H9 (cell line): ENCODE data around the gene DMAC2L. TPM values are rescaled to one million over a fixed set of nuclear protein-coding genes. Genes with fewer than 3 reads are reported as not detected.

ENCODE experiments used
- DNase-seq: peaks from one replicate; pipeline ENCODE4 v3.0.0-alpha.2; 2017
- H2AFZ ChIP-seq: one replicate; pipeline ENCODE4 v1.6.1; 2013; ENCODE audit warnings: mild to moderate bottlenecking, low read length, control low read depth, moderate library complexity
- H2AK5ac ChIP-seq: 2 replicates; pipeline ENCODE4 v1.6.1; 2013; ENCODE audit warnings: low read length, control low read depth, mixed read lengths; ENCODE audit not compliant: insufficient read length
- H2BK120ac ChIP-seq: one replicate; pipeline ENCODE4 v1.6.1; 2013; ENCODE audit warnings: low read depth, mild to moderate bottlenecking, low read length, control low read depth, inconsistent platforms; ENCODE audit not compliant: poor library complexity, severe bottlenecking
- H2BK12ac ChIP-seq: 2 replicates; pipeline ENCODE4 v1.6.1; 2013; ENCODE audit warnings: low read length, control low read depth, mixed read lengths, low read depth; ENCODE audit not compliant: insufficient read length
- H2BK15ac ChIP-seq: 2 replicates; pipeline ENCODE4 v1.6.1; 2013; ENCODE audit warnings: low read depth, low read length, control low read depth
- H2BK20ac ChIP-seq: one replicate; pipeline ENCODE4 v1.6.1; 2013; ENCODE audit warnings: low read depth, mild to moderate bottlenecking, low read length, control low read depth, inconsistent platforms; ENCODE audit not compliant: poor library complexity, severe bottlenecking
- H2BK5ac ChIP-seq: 2 replicates; pipeline ENCODE4 v1.6.1; 2013; ENCODE audit warnings: low read length, control low read depth, mixed read lengths; ENCODE audit not compliant: insufficient read length
- H3K14ac ChIP-seq: 2 replicates; pipeline ENCODE4 v1.6.1; 2013; ENCODE audit warnings: low read length, control low read depth; ENCODE audit not compliant: insufficient read depth
- H3K18ac ChIP-seq: 2 replicates; pipeline ENCODE4 v1.6.1; 2013; ENCODE audit warnings: low read depth, mild to moderate bottlenecking, mixed read lengths, low read length, control low read depth; ENCODE audit not compliant: insufficient read length
- H3K23ac ChIP-seq: 2 replicates; pipeline ENCODE4 v1.6.1; 2013; ENCODE audit warnings: low read length, control low read depth, mixed read lengths, low read depth; ENCODE audit not compliant: insufficient read length
- H3K23me2 ChIP-seq: 2 replicates; pipeline ENCODE4 v1.6.1; 2013; ENCODE audit warnings: low read depth, mild to moderate bottlenecking, mixed read lengths, low read length, control low read depth; ENCODE audit not compliant: insufficient read length, poor library complexity, severe bottlenecking
- H3K27ac ChIP-seq: 2 replicates; pipeline ENCODE4 v1.5.1; 2013; ENCODE audit warnings: low read length, control low read depth, mixed read lengths, low read depth; ENCODE audit not compliant: insufficient read length
- H3K27me3 ChIP-seq: 2 replicates; pipeline ENCODE4 v1.6.1; 2013; ENCODE audit warnings: low read length, control low read depth, inconsistent platforms; ENCODE audit not compliant: insufficient read depth
- H3K4ac ChIP-seq: 2 replicates; pipeline ENCODE4 v1.6.1; 2013; ENCODE audit warnings: low read depth, mild to moderate bottlenecking, control low read depth, inconsistent platforms, low read length, moderate library complexity
- H3K4me1 ChIP-seq: 2 replicates; pipeline ENCODE4 v1.6.1; 2013; ENCODE audit warnings: low read length, control low read depth, inconsistent platforms; ENCODE audit not compliant: insufficient read depth
- H3K4me2 ChIP-seq: 2 replicates; pipeline ENCODE4 v1.6.1; 2013; ENCODE audit warnings: low read length, control low read depth, mixed read lengths; ENCODE audit not compliant: insufficient read length, insufficient read depth
- H3K56ac ChIP-seq: 2 replicates; pipeline ENCODE4 v1.6.1; 2013; ENCODE audit warnings: low read depth, mild to moderate bottlenecking, mixed read lengths, low read length, control low read depth; ENCODE audit not compliant: insufficient read length
- H3K79me1 ChIP-seq: 2 replicates; pipeline ENCODE4 v1.6.1; 2013; ENCODE audit warnings: low read depth, mild to moderate bottlenecking, moderate library complexity, low read length, control low read depth, inconsistent platforms; ENCODE audit not compliant: insufficient read depth, poor library complexity, severe bottlenecking
- H3K79me2 ChIP-seq: 2 replicates; pipeline ENCODE4 v1.6.1; 2013; ENCODE audit warnings: low read length, control low read depth, inconsistent platforms; ENCODE audit not compliant: insufficient read depth
- H3K9ac ChIP-seq: 2 replicates; pipeline ENCODE4 v1.6.1; 2013; ENCODE audit warnings: low read length, control low read depth, mixed read lengths; ENCODE audit not compliant: insufficient read length; ENCODE audit errors: extremely low read depth
- H3K9me3 ChIP-seq: one replicate; pipeline ENCODE4 v1.6.1; 2013; ENCODE audit warnings: low read depth, low read length, inconsistent platforms; ENCODE audit not compliant: control insufficient read depth
- H3T11ph ChIP-seq: one replicate; pipeline ENCODE4 v1.6.1; 2013; ENCODE audit warnings: mild to moderate bottlenecking, low read length, control low read depth, inconsistent platforms
- H4K20me1 ChIP-seq: one replicate; pipeline ENCODE4 v1.6.1; 2013; ENCODE audit not compliant: control insufficient read depth, insufficient read length, insufficient read depth
- H4K5ac ChIP-seq: 2 replicates; pipeline ENCODE4 v1.6.1; 2013; ENCODE audit warnings: low read depth, mild to moderate bottlenecking, mixed read lengths, low read length, control low read depth; ENCODE audit not compliant: insufficient read length
- H4K8ac ChIP-seq: replicated peaks from 2 replicates; pipeline ENCODE4 v1.6.1; 2013; ENCODE audit warnings: low read length, control low read depth, mixed read lengths, low read depth; ENCODE audit not compliant: insufficient read length
- H4K91ac ChIP-seq: 2 replicates; pipeline ENCODE4 v1.6.1; 2013; ENCODE audit warnings: low read depth, mild to moderate bottlenecking, moderate library complexity, mixed read lengths, low read length, control low read depth; ENCODE audit not compliant: insufficient read length
- H3K27ac Mint-ChIP-seq, 3 experiments: 2 replicates in 2 of 3; 3 replicates in 1 of 3; pipeline ENCODE4 v1.8.0; 2020 to 2021; ENCODE audit warnings: mixed read lengths in 3 of 3, mild to moderate bottlenecking in 1 of 3, moderate library complexity in 1 of 3
- H3K27me3 Mint-ChIP-seq: 2 replicates; pipeline ENCODE4 v1.8.0; 2021; ENCODE audit warnings: low read depth, mild to moderate bottlenecking, moderate library complexity, mixed read lengths
- H3K36me3 Mint-ChIP-seq, 3 experiments: 2 replicates in 2 of 3; 3 replicates in 1 of 3; pipeline ENCODE4 v1.8.0; 2020 to 2021; ENCODE audit warnings: low read depth in 3 of 3, mixed read lengths in 3 of 3; ENCODE audit not compliant: insufficient read depth in 1 of 3
- H3K4me1 Mint-ChIP-seq, 2 experiments: 2 replicates each; pipeline ENCODE4 v1.8.0; 2020; ENCODE audit warnings: mixed read lengths in 2 of 2
- H3K4me3 Mint-ChIP-seq, 2 experiments: 2 replicates in 1 of 2; 3 replicates in 1 of 2; pipeline ENCODE4 v1.8.0; 2020 to 2021; ENCODE audit warnings: mild to moderate bottlenecking in 2 of 2, mixed read lengths in 2 of 2, moderate library complexity in 1 of 2
- H3K9me3 Mint-ChIP-seq, 2 experiments: 2 replicates in 1 of 2; 3 replicates in 1 of 2; pipeline ENCODE4 v1.8.0; 2020; ENCODE audit warnings: mild to moderate bottlenecking in 2 of 2, mixed read lengths in 2 of 2, moderate library complexity in 1 of 2
- CTCF ChIP-seq: fragments of 200-600 bp; sonication (generic); conservative IDR thresholded peaks from 3 replicates; pipeline ENCODE4 v1.8.0; 2021; ENCODE audit warnings: antibody characterized with exemption, mild to moderate bottlenecking
- WGBS: extraction: QIAGEN DNeasy Blood & Tissue Kit; methylation state at CpG from one replicate; pipeline ENCODE4 v1.1.7; 2013; ENCODE audit warnings: missing lambda C conversion rate, low lambda C conversion rate, mixed read lengths; ENCODE audit not compliant: insufficient read length; ENCODE audit errors: extremely low coverage; 5-methylcytosine and 5-hydroxymethylcytosine counted together
- total RNA-seq: library from RNA; stranded (reverse); gene quantifications from 2 replicates; pipeline ENCODE4 v1.2.1, GENCODE V29; 2021

Gene DMAC2L
- total RNA-seq, 1 experiment from 2014 or later = 22.4 TPM

DNA sequence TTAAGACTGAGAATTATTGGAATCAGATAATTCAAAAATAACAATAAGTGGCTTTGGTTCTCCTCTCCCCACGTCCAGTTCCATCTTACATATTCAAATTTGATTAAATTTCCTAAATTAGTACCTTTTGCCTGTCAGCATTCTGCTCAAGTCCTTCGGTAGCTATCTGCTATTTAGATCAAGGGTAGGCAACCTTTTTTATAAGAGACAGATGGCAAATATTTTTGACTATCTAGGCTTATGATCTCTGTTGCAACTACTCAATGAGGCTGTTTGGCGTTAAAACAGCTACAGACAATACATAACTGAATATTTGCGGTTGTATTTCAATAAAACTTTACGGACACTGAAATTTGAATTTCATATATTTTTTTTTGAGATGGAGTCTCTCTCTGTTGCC is 21.8 kb upstream of the DMAC2L start:
- Histone ChIP-seq H4K20me1 (no peaks in the 10 kb centered on the region), H3K4me2 (no peak overlapping the region), H3K79me2 (no peaks in the 10 kb centered on the region), H2BK20ac (no peak overlapping the region), H3K14ac (no peak overlapping the region), H3K79me1 (no peaks in the 10 kb centered on the region), H3K27ac (no peak overlapping the region), H2BK5ac (no peak overlapping the region), H2BK12ac (no peak overlapping the region), H2BK120ac (no peak overlapping the region), H3K4me1 (no peaks in the 10 kb centered on the region), H3K56ac (no peak overlapping the region), H3T11ph (no peak overlapping the region), H2AFZ (no peak overlapping the region), H2AK5ac (no peak overlapping the region), H2BK15ac (no peak overlapping the region), H3K27me3 (no peaks in the 10 kb centered on the region), H3K23ac (no peak overlapping the region), H4K5ac (no peak overlapping the region), H3K9ac (no peak overlapping the region), H4K91ac (no peak overlapping the region), H3K18ac (no peak overlapping the region), H4K8ac (no peak overlapping the region), H3K4ac (no peak overlapping the region), H3K9me3 (no peaks in the 10 kb centered on the region), H3K23me2 (no peaks in the 10 kb centered on the region)
- DNase-seq = no peak
- Mint-ChIP-seq H3K27me3 (no peaks in the 10 kb centered on the region), H3K27ac (no peak overlapping the region), H3K9me3 (no peaks in the 10 kb centered on the region), H3K4me3 (no peak overlapping the region), H3K36me3 (peaks cover 12 to 29% (median 22%) of the 10 kb centered on the region in 3 experiments; a peak in 6 of 7 replicates), H3K4me1 (no peaks in the 10 kb centered on the region)
- no peak for TF ChIP-seq CTCF
- WGBS = no CpG with 5 or more reads among the region's 5 CpGs
